NCI-H1436 (cell line): ENCODE results near the gene ARHGEF25.
A peak's percentile ranks its signal among the peaks of the same experiment; 100 is the strongest.
"Not testable (repeated sequence)": the region's sequence is repeated elsewhere in the genome, so short reads cannot be mapped to it uniquely, and the experiment has no call there.

Experiments used
- DNase-seq: peaks from one replicate; lab custom pipeline; 2025; lab: John Stamatoyannopoulos, UW

Gene ARHGEF25

GRCh38 chr12:57611108-57611826 lies at the start of gene ARHGEF25:
ARHGEF25 (plus strand) TSS chr12:57611435; CDS start chr12:57611895, 460 bp downstream.
- DNase-seq, result peak; percentile 56

GRCh38 chr12:57563358-57563757 lies 47.9 kb upstream of the ARHGEF25 start:
- no peak for DNase-seq

GRCh38 chr12:57564178-57564740 lies 47.0 kb upstream of the ARHGEF25 start:
- no peak for DNase-seq

DNA sequence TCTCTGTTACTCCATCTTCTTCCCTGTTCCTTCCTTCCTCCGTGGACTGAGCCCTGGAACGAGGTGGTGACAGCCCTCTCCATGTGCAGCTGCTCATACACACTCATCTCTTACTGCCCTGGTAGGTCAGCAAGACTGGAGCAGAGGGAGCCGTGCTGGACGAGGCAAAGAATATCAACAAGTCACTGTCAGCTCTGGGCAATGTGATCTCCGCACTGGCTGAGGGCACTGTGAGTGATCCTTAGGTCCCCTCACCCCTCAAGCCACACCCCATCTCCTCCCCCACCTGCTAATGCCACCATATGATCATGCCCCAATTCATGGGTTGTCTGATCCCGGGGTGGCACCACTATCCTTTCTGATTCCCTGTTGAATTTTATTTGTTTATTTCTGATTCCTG lies 42.4 kb upstream of the ARHGEF25 start:
- DNase-seq, result no peak

DNA sequence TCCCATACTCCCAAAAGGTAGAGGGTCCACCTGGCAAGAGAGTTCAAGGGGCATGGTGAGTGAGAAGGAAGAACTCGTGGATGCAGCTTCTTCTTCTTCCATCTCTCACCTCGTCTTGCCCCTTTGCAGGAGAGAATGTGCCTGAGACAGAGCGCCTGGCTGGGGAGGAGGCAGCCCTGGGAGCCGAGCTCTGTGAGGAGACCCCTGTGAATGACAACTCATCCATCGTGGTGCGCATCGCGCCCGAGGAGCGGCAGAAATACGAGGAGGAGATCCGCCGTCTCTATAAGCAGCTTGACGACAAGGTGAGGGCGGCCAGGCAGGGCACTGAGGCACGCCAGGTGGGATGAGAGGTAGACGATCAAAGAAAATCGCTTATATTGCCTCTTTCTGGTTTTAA lies 41.4 kb upstream of the ARHGEF25 start:
- DNase-seq, result no peak

- DNase-seq, result not testable (repeated sequence)
Observed at GRCh38 chr12:57570438-57570837, 40.8 kb upstream of the ARHGEF25 start.

GRCh38 chr12:57571926-57572762 lies 39.1 kb upstream of the ARHGEF25 start:
- DNase-seq, result no peak

DNA sequence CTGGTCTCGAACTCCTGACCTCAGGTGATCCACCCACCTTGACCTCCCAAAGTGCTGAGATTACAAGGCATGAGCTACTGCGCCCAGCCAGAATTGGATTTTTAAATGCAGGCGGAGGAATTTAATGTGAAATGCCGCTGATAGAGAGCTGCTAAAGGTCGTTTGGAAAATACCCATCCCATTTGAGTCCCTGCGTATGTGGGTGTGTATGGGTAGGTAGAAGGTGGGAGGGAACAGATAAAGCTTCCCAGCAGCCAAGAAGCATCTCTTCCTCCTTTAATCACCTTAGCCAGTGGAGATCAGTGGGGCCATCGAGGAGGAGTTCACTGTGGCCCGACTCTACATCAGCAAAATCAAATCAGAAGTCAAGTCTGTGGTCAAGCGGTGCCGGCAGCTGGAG lies 36.4 kb upstream of the ARHGEF25 start:
- DNase-seq, result no peak

- no peak for DNase-seq
Observed at GRCh38 chr12:57575771-57576612, 35.2 kb upstream of the ARHGEF25 start.

GRCh38 chr12:57576613-57577160 lies 34.5 kb upstream of the ARHGEF25 start:
- no peak for DNase-seq

DNA sequence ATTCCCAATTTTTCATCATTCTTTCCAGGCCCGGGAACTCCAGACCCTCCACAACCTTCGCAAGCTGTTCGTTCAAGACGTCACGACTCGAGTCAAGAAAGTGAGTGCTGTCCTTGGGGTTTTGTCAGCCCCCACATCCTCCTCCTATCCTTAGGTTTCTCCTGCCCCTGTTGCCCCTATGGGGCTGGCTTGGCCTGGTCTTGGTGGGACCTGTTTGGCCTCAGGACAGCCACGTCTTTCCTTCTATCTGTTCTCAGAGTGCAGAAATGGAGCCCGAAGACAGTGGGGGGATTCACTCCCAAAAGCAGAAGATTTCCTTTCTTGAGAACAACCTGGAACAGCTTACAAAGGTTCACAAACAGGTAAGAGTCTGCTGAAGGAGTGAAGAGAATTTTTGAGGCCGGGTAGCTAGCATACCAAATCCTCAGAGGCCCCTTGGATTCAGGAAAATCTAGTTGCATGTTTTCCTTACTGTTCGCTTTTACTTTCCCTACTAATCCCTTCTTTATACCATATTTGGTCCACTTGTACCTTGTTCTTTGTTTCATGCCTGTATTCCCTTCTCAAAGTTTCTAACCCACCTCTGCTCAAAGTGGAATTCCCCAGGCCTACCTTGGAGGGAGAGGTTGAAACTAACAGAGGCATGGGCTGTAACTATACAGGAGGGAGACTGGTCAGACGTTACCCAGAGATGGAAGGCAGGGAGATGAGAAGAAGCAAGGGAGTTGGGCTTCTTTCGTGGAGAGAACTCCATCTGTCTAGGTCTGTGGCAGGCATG lies 33.1 kb upstream of the ARHGEF25 start:
- DNase-seq, result no peak

DNA sequence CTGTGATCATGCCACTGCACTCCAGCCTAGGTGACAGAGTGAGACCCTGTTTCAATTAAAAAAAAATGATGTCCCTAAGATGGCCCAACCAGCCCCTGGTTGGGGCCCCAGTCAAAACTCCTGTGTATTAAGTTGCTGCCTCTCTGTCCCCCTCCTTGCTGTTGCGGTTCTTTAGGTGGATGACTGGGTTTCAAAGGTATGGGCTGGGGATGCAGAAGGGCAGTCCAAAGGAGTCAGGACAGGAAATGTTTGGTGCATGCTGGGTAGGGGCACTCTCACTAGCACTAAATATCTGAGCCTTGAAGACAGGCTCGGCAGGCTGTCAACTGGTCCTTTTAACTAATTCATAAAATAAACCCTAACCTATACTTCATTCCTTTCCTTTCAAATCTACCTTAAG lies 32.2 kb upstream of the ARHGEF25 start:
- DNase-seq, result no peak

- no peak for DNase-seq
Observed at GRCh38 chr12:57579677-57580465, 31.4 kb upstream of the ARHGEF25 start.

GRCh38 chr12:57580466-57580795 lies 30.8 kb upstream of the ARHGEF25 start:
- DNase-seq, result no peak

DNA sequence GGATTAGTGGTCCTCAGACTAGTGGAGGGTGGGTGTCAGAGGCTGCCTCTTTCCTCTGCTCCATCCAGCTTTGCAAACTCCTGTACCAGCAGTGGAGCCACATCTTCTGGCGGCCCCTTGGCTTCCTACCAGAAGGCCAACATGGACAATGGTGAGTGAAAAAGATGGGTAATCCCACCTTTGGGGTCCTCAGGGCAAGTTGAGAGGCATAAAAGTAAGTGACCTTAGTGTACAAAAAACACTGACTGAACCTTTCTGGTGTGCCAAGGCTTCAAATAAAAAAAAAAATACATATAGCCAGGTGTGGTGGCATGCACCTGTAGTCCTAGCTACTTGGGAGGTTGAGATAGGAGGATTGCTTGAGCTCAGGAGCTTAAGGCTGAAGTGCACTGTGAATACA lies 29.4 kb upstream of the ARHGEF25 start:
- DNase-seq, result no peak

- no peak for DNase-seq
Observed at GRCh38 chr12:57582440-57582839, 28.8 kb upstream of the ARHGEF25 start.

GRCh38 chr12:57583008-57583831 lies 28.0 kb upstream of the ARHGEF25 start:
- peak; percentile 91 for DNase-seq

DNA sequence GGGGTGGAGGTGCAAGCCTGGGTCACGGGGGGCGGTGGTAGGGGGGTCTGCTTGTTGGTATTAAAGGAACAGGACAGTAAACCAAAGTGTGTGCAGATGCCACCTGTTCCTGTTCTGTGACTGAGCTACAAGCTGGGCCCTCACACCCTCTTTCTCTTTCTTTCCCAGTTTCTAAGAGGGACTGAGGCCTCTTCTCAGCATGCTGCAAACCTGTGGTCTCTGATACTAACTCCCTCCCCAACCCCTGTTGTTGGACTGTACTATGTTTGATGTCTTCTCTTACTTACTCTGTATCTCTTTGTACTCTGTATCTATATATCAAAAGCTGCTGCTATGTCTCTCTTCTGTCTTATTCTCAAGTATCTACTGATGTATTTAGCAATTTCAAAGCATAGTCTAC lies 27.2 kb upstream of the ARHGEF25 start:
- DNase-seq, result no peak

GRCh38 chr12:57584690-57585089 lies 26.5 kb upstream of the ARHGEF25 start:
- no peak for DNase-seq
